Measurements from ENCODE around the gene HSPA9.

DNA sequence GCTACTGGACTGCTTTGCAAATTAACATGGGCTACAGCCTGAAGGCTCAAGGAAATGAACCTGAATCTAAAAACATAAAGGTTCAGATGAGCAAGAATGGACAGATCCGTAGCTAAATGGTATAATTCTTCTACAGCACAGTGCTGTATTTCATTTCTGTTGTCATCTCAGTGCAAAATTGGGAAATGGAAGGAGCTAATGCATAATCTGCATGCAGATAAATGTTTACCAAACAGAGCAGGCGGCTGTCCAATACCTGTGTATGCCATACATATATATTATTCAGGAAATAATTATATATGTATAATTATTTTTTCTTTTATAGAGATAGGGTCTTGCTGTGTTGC, 4.3 kb upstream of the HSPA9 start:
- TF ChIP-seq POLR2AphosphoS5 (IDR thresholded peaks at IDR 0.05; ENCODE audit: low read depth, low read length): no peak
- TF ChIP-seq TAF1 (IDR thresholded peaks at IDR 0.05; ENCODE audit: low read depth, low read length): no peak
